Panc1 (cell line): Measurements from ENCODE around the gene LAIR1. TPM values are rescaled to one million over a fixed set of nuclear protein-coding genes. Genes with fewer than 3 reads are reported as not detected.
"Not testable (repeated sequence)": the region's sequence is repeated elsewhere in the genome, so short reads cannot be mapped to it uniquely, and the experiment has no call there.

ENCODE experiments used
- ATAC-seq: fragments of 200-7000 bp; cut with Tn5 transposase; 2 replicates; pipeline ENCODE4 v1.9.1; 2020; ENCODE audit warnings: mild to moderate bottlenecking, moderate library complexity
- BruUV-seq: library from RNA; stranded (reverse); fragments of 400-500 nt; replicated peaks from 2 replicates; lab custom pipeline; 2021; lab: Mats Ljungman, UMichigan
- CTCF ChIA-PET: fragments of 300-600 bp; sonication (Branson Sonifier 250); formaldehyde crosslinking; loops from one replicate; lab custom pipeline; 2022; ENCODE audit warnings: antibody characterized with exemption; lab: Charles Lee
- POLR2A ChIA-PET: fragments of 300-600 bp; sonication (Branson Sonifier 250); formaldehyde crosslinking; loops from one replicate; lab custom pipeline; 2022; ENCODE audit warnings: antibody characterized with exemption; lab: Charles Lee
- DNase-seq: peaks from one replicate; pipeline ENCODE4 v3.0.0-alpha.2; 2010; ENCODE audit warnings: low read depth, low spot score
- H3K27ac ChIP-seq: 2 replicates; pipeline ENCODE4 v1.5.1; 2011; ENCODE audit warnings: mild to moderate bottlenecking, low read length, inconsistent platforms
- H3K27me3 ChIP-seq: fragments of 200-500 bp; sonication (Bioruptor generic); 2 replicates; pipeline ENCODE4 v1.6.0; 2014; ENCODE audit warnings: low read length, inconsistent platforms; ENCODE audit not compliant: control insufficient read depth, insufficient read depth
- H3K36me3 ChIP-seq: fragments of 200-500 bp; sonication (Bioruptor generic); 2 replicates; pipeline ENCODE4 v1.5.1; 2014; ENCODE audit warnings: inconsistent platforms, mild to moderate bottlenecking, low read length, moderate library complexity; ENCODE audit not compliant: control insufficient read depth, insufficient read depth
- H3K4me1 ChIP-seq: 2 replicates; pipeline ENCODE4 v1.5.1; 2011; ENCODE audit warnings: inconsistent platforms, mild to moderate bottlenecking, low read length, moderate library complexity; ENCODE audit not compliant: control insufficient read depth, insufficient read depth
- H3K4me3 ChIP-seq, 2 experiments: 2 replicates each; pipeline ENCODE4 v1.5.1; 2011 to 2012; ENCODE audit warnings: low read depth in 2 of 2, low read length in 2 of 2, mild to moderate bottlenecking in 2 of 2, inconsistent platforms in 1 of 2, moderate library complexity in 1 of 2
- H3K9me3 ChIP-seq: fragments of 200-500 bp; sonication (Bioruptor generic); 2 replicates; pipeline ENCODE4 v1.5.1; 2014; ENCODE audit warnings: low read depth, mild to moderate bottlenecking, inconsistent platforms, low read length, moderate library complexity; ENCODE audit not compliant: control insufficient read depth, insufficient read depth
- CTCF ChIP-seq: fragments of 450-650 bp; IDR thresholded peaks from 2 replicates; pipeline ENCODE4 v1.5.1; 2017; ENCODE audit warnings: mild to moderate bottlenecking
- POLR2AphosphoS5 ChIP-seq: IDR thresholded peaks from 2 replicates; pipeline ENCODE4 v1.6.1; 2012; ENCODE audit warnings: mild to moderate bottlenecking, low read depth, low read length, moderate library complexity
- REST ChIP-seq, 2 experiments: IDR thresholded peaks; 2 replicates each; pipeline ENCODE4 v1.6.1; 2011 to 2012; ENCODE audit warnings: low read depth in 2 of 2, control low read depth in 1 of 2, low read length in 1 of 2, mild to moderate bottlenecking in 1 of 2, moderate library complexity in 1 of 2; ENCODE audit not compliant: insufficient read depth in 1 of 2
- SIN3A ChIP-seq: IDR thresholded peaks from 2 replicates; pipeline ENCODE4 v1.6.1; 2012; ENCODE audit warnings: low read depth, mild to moderate bottlenecking, low read length, moderate library complexity, borderline replicate concordance; ENCODE audit not compliant: insufficient read depth
- TCF7L2 ChIP-seq: IDR thresholded peaks from 2 replicates; pipeline ENCODE4 v1.6.1; 2011; ENCODE audit warnings: mild to moderate bottlenecking, low read depth, low read length, inconsistent platforms
- in situ Hi-C: cut with HindIII; loops from 2 replicates; pipeline ENCODE4 v1.10.0; 2016; ENCODE audit warnings: low sequenced_read_pairs, low pct_unique_long_range_greater_than_20kb
- intact Hi-C: fragments of 100-400 bp; cut with micrococcal nuclease; formaldehyde crosslinking; loops from one replicate; pipeline ENCODE4 v1.10.0; 2022; ENCODE audit not compliant: unreplicated experiment
- total RNA-seq: library from RNA; stranded (reverse); gene quantifications from one replicate; pipeline ENCODE4 v1.2.1, GENCODE V29; 2021; ENCODE audit not compliant: unreplicated experiment

Gene LAIR1
- total RNA-seq, 1 experiment from 2014 or later: 0.05 TPM

- intact Hi-C loops (no loop called here), in situ Hi-C loops (no loop called here)
- H3K4me3 ChIP-seq: no peak overlapping the region
- no peak for TF ChIP-seq REST (IDR thresholded peaks at IDR 0.05; ENCODE audit: insufficient read depth in 1 of 2, low read depth in 2 of 2, low read length in 1 of 2)
- no peak for TF ChIP-seq SIN3A
- no peak for TF ChIP-seq POLR2AphosphoS5
- no peak for TF ChIP-seq TCF7L2
- TF ChIP-seq CTCF: no peak
- ATAC-seq (no peak), DNase-seq (no peak)
- BruUV-seq: no TSS peak
- no peak overlapping the region for H3K27ac ChIP-seq
- H3K36me3 ChIP-seq: no peaks in the 10 kb centered on the region
- ChIA-PET CTCF (interaction anchor here (0.8 kb wide), 1 partner anchor 12 kb away, joined by 5 read pairs; no protein-coding TSS in a partner anchor), POLR2A (no interaction called here)
- no peaks in the 10 kb centered on the region for H3K9me3 ChIP-seq
- H3K4me1 ChIP-seq: no peaks in the 10 kb centered on the region
- H3K27me3 ChIP-seq: peaks cover 12% of the 10 kb centered on the region
Measured at GRCh38 chr19:54379187-54379678, 14.5 kb upstream of the LAIR1 start.

- Histone ChIP-seq H3K36me3 (no peaks in the 10 kb centered on the region), H3K4me1 (no peaks in the 10 kb centered on the region), H3K27ac (no peak overlapping the region), H3K27me3 (peaks cover 12% of the 10 kb centered on the region), H3K4me3 (no peak overlapping the region), H3K9me3 (no peaks in the 10 kb centered on the region)
- in situ Hi-C loops: no loop called here
- intact Hi-C loops: no loop called here
- CTCF ChIA-PET: interaction anchor here (0.6 kb wide), 1 partner anchor 119 kb away, joined by 5 read pairs; no protein-coding TSS in a partner anchor
- ATAC-seq (no peak), DNase-seq (no peak)
- no TSS peak for BruUV-seq
- POLR2A ChIA-PET: no interaction called here
- no peak for TF ChIP-seq CTCF
- no peak for TF ChIP-seq POLR2AphosphoS5
- TF ChIP-seq REST (IDR thresholded peaks at IDR 0.05; ENCODE audit: insufficient read depth in 1 of 2, low read depth in 2 of 2, low read length in 1 of 2): no peak
- TF ChIP-seq SIN3A: no peak
- TF ChIP-seq TCF7L2: no peak
Measured at GRCh38 chr19:54376610-54377285, 12.0 kb upstream of the LAIR1 start.

- CTCF ChIA-PET, ATAC-seq, H3K27me3 ChIP-seq: not testable (repeated sequence)
Measured at GRCh38 chr19:54375181-54375938, 10.6 kb upstream of the LAIR1 start.

More at GRCh38 chr19:54375181-54375938, 10.6 kb upstream of the LAIR1 start:
- BruUV-seq, H3K4me3 ChIP-seq, intact Hi-C loops, POLR2A ChIA-PET, H3K4me1 ChIP-seq, in situ Hi-C loops, DNase-seq, H3K36me3 ChIP-seq, H3K27ac ChIP-seq, H3K9me3 ChIP-seq: not testable (repeated sequence)
